Sigmoid colon (tissue), 7 donors: ENCODE results near the gene BAIAP3. TPM values are rescaled to one million over a fixed set of nuclear protein-coding genes. Genes with fewer than 3 reads are reported as not detected.

ENCODE experiments used
- DNase-seq: peaks from one replicate; pipeline ENCODE4 v3.0.0-alpha.2; 2019
- H3K27ac ChIP-seq, 4 donors: fragments of 200-600 bp; sonication (generic); one replicate each; pipeline ENCODE4 v1.5.1; 2016 to 2019; ENCODE audit warnings: mild to moderate bottlenecking in 1 of 4
- H3K27me3 ChIP-seq, 3 donors: fragments of 200-600 bp; sonication (generic); one replicate each; pipeline ENCODE4 v1.5.1; 2019; ENCODE audit warnings: mild to moderate bottlenecking in 1 of 3
- H3K36me3 ChIP-seq, 4 donors: fragments of 200-600 bp; sonication (generic); one replicate each; pipeline ENCODE4 v1.5.1; 2016 to 2019
- H3K4me1 ChIP-seq, 4 donors: fragments of 200-600 bp; sonication (generic); one replicate each; pipeline ENCODE4 v1.5.1; 2017 to 2019
- H3K4me3 ChIP-seq, 4 donors: fragments of 200-600 bp; sonication (generic); one replicate each; pipeline ENCODE4 v1.5.1; 2017 to 2019; ENCODE audit warnings: mild to moderate bottlenecking in 2 of 4, moderate library complexity in 1 of 4
- H3K9me3 ChIP-seq, 4 donors: fragments of 200-600 bp in 3 of 4; sonication (generic) in 3 of 4; one replicate each; pipeline versions ENCODE4 v1.5.1 to v1.6.1; 2013 to 2019
- EP300 ChIP-seq, 4 donors: sonication (generic); formaldehyde crosslinking; IDR thresholded peaks; one replicate each; pipeline ENCODE4 v1.6.1; 2017; ENCODE audit warnings: antibody characterized with exemption in 4 of 4
- POLR2A ChIP-seq, 2 donors: fragments of 450-650 bp; IDR thresholded peaks; one replicate each; pipeline ENCODE4 v1.6.1; 2016; ENCODE audit warnings: antibody characterized with exemption in 2 of 2, mild to moderate bottlenecking in 2 of 2, moderate library complexity in 2 of 2
- POLR2AphosphoS5 ChIP-seq, 4 donors: sonication (generic); formaldehyde crosslinking; IDR thresholded peaks; one replicate each; pipeline ENCODE4 v1.6.1; 2017; ENCODE audit warnings: antibody characterized with exemption in 4 of 4
- WGBS, 2 donors: extraction: QIAGEN DNeasy Blood & Tissue Kit; methylation state at CpG; one replicate each; pipeline ENCODE4 v1.1.7; 2013; 5-methylcytosine and 5-hydroxymethylcytosine counted together
- intact Hi-C: fragments of 100-400 bp; cut with DNase I; formaldehyde crosslinking; loops from one replicate; pipeline ENCODE4 v1.15.1; 2023
- polyA plus RNA-seq, 3 donors: library from polyadenylated mRNA; stranded (reverse); fragments of 200-250 nt; gene quantifications; one replicate each; pipeline ENCODE4 v1.2.3, GENCODE V29; 2013
- total RNA-seq, 4 donors: library from RNA; depleted of rRNA; stranded (reverse); fragments of >200 nt; gene quantifications; one replicate each; pipeline ENCODE4 v1.1.0, GENCODE V29; 2016
- TF ChIP-seq, protein P1 (sequence below), 4 experiments: fragments of 450-650 bp in 3 of 4; fragments of 200-600 bp in 1 of 4; IDR thresholded peaks; one replicate each; pipeline ENCODE4 v1.5.1; 2016 to 2019; ENCODE audit warnings: antibody characterized with exemption in 4 of 4, mild to moderate bottlenecking in 3 of 4, moderate library complexity in 2 of 4
- donor health status: healthy with polysubstance abuse.
- donor health status: Bipolar disorder and iron deficiency.
- donor health status: healthy.

The BAIAP3 gene
- total and polyA plus RNA-seq, 7 donors: 0.60 to 5.5 (median 1.7) TPM; not detected in 1

DNA sequence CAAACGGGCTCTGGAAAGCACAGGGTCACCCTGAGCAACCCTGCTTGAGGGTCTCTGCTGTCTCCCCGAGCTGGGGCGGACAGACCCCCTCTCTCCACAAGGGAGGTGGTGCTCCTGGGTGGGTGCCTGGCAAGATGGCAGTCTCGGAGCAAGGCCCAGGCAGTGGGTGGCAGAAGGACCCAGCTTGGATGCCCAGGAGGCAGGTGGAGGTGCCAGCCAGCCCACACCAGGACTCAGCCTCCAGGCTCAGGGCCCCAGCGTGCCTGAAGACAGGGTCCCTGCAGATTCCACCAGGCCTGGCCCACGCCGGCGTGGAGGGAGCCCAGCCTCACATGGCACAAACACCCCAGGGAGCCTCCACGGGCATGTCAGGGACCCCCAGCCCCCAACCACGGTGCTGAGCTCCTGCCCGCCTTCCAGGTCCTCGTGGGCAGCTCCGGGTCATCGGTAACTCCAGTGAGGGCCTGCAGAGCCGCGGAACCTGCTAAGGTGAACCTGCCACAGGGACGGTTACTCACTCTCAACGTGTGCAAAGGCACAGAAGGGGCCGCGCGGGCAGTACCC lies 60.2 kb downstream of the BAIAP3 start:
- Histone ChIP-seq H3K27me3 (no peaks in the 10 kb centered on the region), H3K36me3 (peaks cover 37 to 94% (median 46%) of the 10 kb centered on the region in 4 donors), H3K4me3 (no peak overlapping the region), H3K4me1 (no peaks in the 10 kb centered on the region), H3K27ac (no peak overlapping the region), H3K9me3 (no peaks in the 10 kb centered on the region)
- DNase-seq: no peak
- TF ChIP-seq POLR2AphosphoS5 (IDR thresholded peaks at IDR 0.05) (no peak), EP300 (IDR thresholded peaks at IDR 0.05) (no peak), POLR2A (IDR thresholded peaks at IDR 0.05) (no peak)
- TF ChIP-seq, protein P1, sequence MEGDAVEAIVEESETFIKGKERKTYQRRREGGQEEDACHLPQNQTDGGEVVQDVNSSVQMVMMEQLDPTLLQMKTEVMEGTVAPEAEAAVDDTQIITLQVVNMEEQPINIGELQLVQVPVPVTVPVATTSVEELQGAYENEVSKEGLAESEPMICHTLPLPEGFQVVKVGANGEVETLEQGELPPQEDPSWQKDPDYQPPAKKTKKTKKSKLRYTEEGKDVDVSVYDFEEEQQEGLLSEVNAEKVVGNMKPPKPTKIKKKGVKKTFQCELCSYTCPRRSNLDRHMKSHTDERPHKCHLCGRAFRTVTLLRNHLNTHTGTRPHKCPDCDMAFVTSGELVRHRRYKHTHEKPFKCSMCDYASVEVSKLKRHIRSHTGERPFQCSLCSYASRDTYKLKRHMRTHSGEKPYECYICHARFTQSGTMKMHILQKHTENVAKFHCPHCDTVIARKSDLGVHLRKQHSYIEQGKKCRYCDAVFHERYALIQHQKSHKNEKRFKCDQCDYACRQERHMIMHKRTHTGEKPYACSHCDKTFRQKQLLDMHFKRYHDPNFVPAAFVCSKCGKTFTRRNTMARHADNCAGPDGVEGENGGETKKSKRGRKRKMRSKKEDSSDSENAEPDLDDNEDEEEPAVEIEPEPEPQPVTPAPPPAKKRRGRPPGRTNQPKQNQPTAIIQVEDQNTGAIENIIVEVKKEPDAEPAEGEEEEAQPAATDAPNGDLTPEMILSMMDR (IDR thresholded peaks at IDR 0.05): no peak
- WGBS, 2 donors: 95 to 96% methylated on average over 21 of the region's 21 CpGs
- intact Hi-C loops: no loop called here

DNA sequence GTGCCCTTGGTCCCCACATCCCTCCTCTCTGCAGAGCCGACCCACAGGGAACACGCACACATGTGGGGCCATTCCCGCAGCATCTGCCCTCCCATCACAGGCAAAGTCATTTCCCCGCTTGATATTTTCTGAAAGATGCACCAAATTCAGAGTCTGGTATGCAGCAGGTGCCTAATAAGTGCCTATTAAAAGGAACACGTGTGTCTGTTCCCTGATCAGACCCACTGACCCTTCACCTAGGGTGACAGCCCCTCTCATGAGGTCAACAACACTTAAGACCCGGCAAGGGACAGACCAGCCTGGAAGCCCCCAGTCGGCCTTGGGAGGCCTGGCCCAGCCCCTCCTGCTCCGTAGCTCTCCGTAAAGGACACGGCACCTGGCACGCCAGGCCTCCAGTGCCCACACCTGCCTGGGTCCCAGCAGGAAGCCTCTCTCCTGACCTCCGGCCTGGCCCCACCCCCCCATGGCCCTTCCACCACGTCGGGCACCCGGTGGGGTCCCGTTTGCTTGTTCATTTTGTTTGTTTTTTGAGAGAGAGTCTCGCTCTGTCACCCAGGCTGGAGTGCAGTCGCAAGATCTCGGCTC lies 61.0 kb downstream of the BAIAP3 start:
- no peak for DNase-seq
- no peaks in the 10 kb centered on the region for H3K27me3 ChIP-seq
- H3K4me1 ChIP-seq: no peaks in the 10 kb centered on the region
- intact Hi-C loops: no loop called here
- TF ChIP-seq, protein P1 (IDR thresholded peaks at IDR 0.05): no peak
- 93 to 94% methylated on average over 19 of the region's 19 CpGs for WGBS, 2 donors
- peaks cover 40 to 94% (median 48%) of the 10 kb centered on the region in 4 donors for H3K36me3 ChIP-seq
- H3K27ac ChIP-seq: no peak overlapping the region
- no peak overlapping the region for H3K4me3 ChIP-seq
- H3K9me3 ChIP-seq: no peaks in the 10 kb centered on the region

DNA sequence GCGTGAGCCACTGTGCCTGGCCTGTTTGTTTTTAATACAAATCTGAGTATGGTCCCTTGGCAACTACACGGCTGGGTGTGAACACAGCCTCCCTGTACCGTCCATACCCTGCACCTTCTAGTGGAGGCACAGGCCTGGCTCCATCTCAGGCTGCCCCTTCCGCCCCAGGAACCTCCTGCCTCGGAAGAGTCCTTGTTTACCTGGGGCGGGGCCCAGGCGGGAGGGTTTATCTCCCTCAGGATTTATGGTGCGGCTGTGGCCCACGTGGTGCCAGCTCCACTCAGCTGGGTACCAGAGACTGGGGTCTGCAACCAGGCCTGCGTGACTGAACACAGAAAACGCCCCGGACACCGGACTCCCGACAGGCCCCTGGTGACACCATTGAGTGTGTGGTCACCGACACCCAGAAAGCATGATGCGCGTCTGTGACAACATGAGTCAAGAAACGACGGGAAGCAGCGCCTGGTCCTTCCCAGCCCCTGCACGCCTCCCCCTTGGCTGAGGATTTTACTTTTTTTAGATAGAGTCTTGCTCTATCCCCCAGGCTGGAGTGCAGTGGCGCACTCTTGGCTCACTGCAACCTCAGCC lies 62.1 kb downstream of the BAIAP3 start:
- Histone ChIP-seq H3K4me1 (no peaks in the 10 kb centered on the region), H3K27ac (no peak overlapping the region), H3K9me3 (no peaks in the 10 kb centered on the region), H3K27me3 (no peaks in the 10 kb centered on the region), H3K4me3 (no peak overlapping the region), H3K36me3 (peaks cover 33 to 92% (median 44%) of the 10 kb centered on the region in 4 donors)
- intact Hi-C loops: no loop called here
- 57 to 84% methylated on average over 22 of the region's 22 CpGs for WGBS, 2 donors
- DNase-seq: no peak
- TF ChIP-seq POLR2A (IDR thresholded peaks at IDR 0.05) (no peak), EP300 (IDR thresholded peaks at IDR 0.05) (no peak), POLR2AphosphoS5 (IDR thresholded peaks at IDR 0.05) (no peak)
- TF ChIP-seq, protein P1 (IDR thresholded peaks at IDR 0.05): no peak

DNA sequence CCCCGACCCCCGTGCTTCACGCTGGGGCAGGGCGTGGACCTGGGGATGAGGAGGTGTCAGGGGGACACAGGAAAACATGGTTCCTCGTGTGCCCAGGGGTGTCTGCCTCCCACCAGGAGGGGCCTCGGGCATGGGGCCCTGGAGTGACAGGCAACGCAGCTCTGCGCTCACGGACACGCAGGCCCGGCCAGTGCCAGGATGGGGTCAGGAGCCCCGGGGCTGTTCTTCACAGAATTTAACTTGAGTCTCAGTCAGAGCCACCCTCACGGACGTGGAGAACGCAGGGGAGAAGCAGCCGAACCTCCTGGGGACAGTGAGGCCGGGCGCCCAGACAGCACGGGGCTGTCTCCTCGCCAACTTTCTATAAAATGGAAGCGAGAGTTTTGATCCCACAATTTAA lies 64.3 kb downstream of the BAIAP3 start:
- no peak overlapping the region for H3K4me3 ChIP-seq
- no peaks in the 10 kb centered on the region for H3K9me3 ChIP-seq
- intact Hi-C loops: no loop called here
- DNase-seq: no peak
- H3K4me1 ChIP-seq: no peaks in the 10 kb centered on the region
- TF ChIP-seq POLR2AphosphoS5 (IDR thresholded peaks at IDR 0.05) (no peak), EP300 (IDR thresholded peaks at IDR 0.05) (no peak), POLR2A (IDR thresholded peaks at IDR 0.05) (no peak)
- TF ChIP-seq, protein P1 (IDR thresholded peaks at IDR 0.05): no peak
- H3K36me3 ChIP-seq: peaks cover 44 to 96% (median 48%) of the 10 kb centered on the region in 4 donors
- no peaks in the 10 kb centered on the region for H3K27me3 ChIP-seq
- 93 to 95% methylated on average over 21 of the region's 21 CpGs for WGBS, 2 donors
- no peak overlapping the region for H3K27ac ChIP-seq
